GM06990 (cell line): Measurements from ENCODE around the gene ZNF74.

Experiments
- DNase-seq: peaks from one replicate; pipeline ENCODE4 v3.0.0-alpha.2; 2011; ENCODE audit not compliant: insufficient read length; ENCODE audit errors: extremely low read depth
- H3K27me3 ChIP-seq: replicated peaks from 2 replicates; pipeline ENCODE4 v1.6.0; 2011; ENCODE audit warnings: low read length; ENCODE audit not compliant: control insufficient read depth, insufficient read depth
- H3K36me3 ChIP-seq: 2 replicates; pipeline ENCODE4 v1.5.1; 2011; ENCODE audit warnings: low read length; ENCODE audit not compliant: control insufficient read depth, insufficient read depth
- H3K4me3 ChIP-seq: replicated peaks from 2 replicates; pipeline ENCODE4 v1.5.1; 2011; ENCODE audit warnings: low read depth, mild to moderate bottlenecking, control low read depth, low read length
- CTCF ChIP-seq: IDR thresholded peaks from 2 replicates; pipeline ENCODE4 v1.5.1; 2011; ENCODE audit warnings: low read length, control low read depth, mild to moderate bottlenecking, inconsistent platforms; ENCODE audit not compliant: insufficient read depth, poor library complexity, severe bottlenecking

Gene ZNF74

GRCh38 chr22:20398420-20398819 lies 4.5 kb downstream of the ZNF74 start:
- H3K27me3 ChIP-seq, result no peaks in the 10 kb centered on the region
- no peaks in the 10 kb centered on the region; the same call in 1 of the 2 replicates for H3K36me3 ChIP-seq
- DNase-seq, result no peak
- no peak overlapping the region for H3K4me3 ChIP-seq
- no peak for TF ChIP-seq CTCF

GRCh38 chr22:20399866-20400605 lies 6.1 kb downstream of the ZNF74 start:
- H3K36me3 ChIP-seq, result no peaks in the 10 kb centered on the region; the same call in 1 of the 2 replicates
- no peak for TF ChIP-seq CTCF
- no peak overlapping the region for H3K4me3 ChIP-seq
- DNase-seq, result no peak
- no peaks in the 10 kb centered on the region for H3K27me3 ChIP-seq

GRCh38 chr22:20400606-20401375 lies 6.8 kb downstream of the ZNF74 start:
- Histone ChIP-seq H3K27me3 (no peaks in the 10 kb centered on the region), H3K4me3 (no peak overlapping the region), H3K36me3 (no peaks in the 10 kb centered on the region; the same call in 1 of the 2 replicates)
- no peak for TF ChIP-seq CTCF
- no peak for DNase-seq

GRCh38 chr22:20401376-20402014 lies 7.5 kb downstream of the ZNF74 start:
- no peak for DNase-seq
- H3K27me3 ChIP-seq, result no peaks in the 10 kb centered on the region
- no peak for TF ChIP-seq CTCF
- H3K36me3 ChIP-seq, result peaks cover 2% of the 10 kb centered on the region
- H3K4me3 ChIP-seq, result no peak overlapping the region

- TF ChIP-seq CTCF, result no peak
- no peak for DNase-seq
These were observed 9.2 kb downstream of the ZNF74 start for GRCh38 chr22:20402960-20403778.

More at GRCh38 chr22:20402960-20403778, 9.2 kb downstream of the ZNF74 start:
- Histone ChIP-seq H3K4me3 (no peak overlapping the region), H3K27me3 (no peaks in the 10 kb centered on the region), H3K36me3 (peaks cover 2% of the 10 kb centered on the region)
